OCI-LY1 (cell line): ENCODE measurements around the gene RPL21.

ENCODE experiments used
- EZH2 ChIP-seq: fragments of 200-600 bp; sonication (generic), shearing (Covaris generic); IDR thresholded peaks from 2 replicates; pipeline ENCODE4 v1.8.0; 2017; ENCODE audit warnings: borderline replicate concordance, mixed run types, mild to moderate bottlenecking, antibody characterized with exemption, low read length, moderate library complexity, mixed read lengths
- TF ChIP-seq, protein P1 (sequence below): fragments of 200-600 bp; sonication (generic), shearing (Covaris generic); IDR thresholded peaks from 2 replicates; pipeline ENCODE4 v1.5.1; 2017; ENCODE audit warnings: mild to moderate bottlenecking, antibody characterized with exemption, low read length, moderate library complexity, mixed read lengths

DNA sequence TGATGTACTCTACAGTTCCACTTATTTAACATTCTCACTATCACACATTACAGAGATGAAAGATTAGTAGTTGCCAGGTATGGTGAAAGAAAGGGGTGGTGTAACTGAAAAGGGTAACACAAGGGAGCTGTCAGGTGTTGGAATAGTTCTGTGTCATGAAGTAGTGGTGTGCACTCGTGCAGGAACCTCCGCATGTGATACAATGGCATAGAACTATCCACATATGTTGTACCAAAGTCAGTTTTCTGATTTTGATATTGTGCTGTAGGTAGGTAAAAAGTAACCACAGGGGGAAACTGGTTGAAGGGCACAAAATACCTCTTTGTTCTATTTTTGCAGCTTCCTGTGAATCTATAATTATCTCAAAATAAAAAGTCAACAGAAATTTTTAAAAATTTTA lies 24.4 kb upstream of the RPL21 start:
- TF ChIP-seq, protein P1, sequence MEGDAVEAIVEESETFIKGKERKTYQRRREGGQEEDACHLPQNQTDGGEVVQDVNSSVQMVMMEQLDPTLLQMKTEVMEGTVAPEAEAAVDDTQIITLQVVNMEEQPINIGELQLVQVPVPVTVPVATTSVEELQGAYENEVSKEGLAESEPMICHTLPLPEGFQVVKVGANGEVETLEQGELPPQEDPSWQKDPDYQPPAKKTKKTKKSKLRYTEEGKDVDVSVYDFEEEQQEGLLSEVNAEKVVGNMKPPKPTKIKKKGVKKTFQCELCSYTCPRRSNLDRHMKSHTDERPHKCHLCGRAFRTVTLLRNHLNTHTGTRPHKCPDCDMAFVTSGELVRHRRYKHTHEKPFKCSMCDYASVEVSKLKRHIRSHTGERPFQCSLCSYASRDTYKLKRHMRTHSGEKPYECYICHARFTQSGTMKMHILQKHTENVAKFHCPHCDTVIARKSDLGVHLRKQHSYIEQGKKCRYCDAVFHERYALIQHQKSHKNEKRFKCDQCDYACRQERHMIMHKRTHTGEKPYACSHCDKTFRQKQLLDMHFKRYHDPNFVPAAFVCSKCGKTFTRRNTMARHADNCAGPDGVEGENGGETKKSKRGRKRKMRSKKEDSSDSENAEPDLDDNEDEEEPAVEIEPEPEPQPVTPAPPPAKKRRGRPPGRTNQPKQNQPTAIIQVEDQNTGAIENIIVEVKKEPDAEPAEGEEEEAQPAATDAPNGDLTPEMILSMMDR = no peak
- TF ChIP-seq EZH2 = no peak
